GM12878 (cell line): Measurements from ENCODE around the gene ZNF816. TPM values are rescaled to one million over a fixed set of nuclear protein-coding genes. Genes with fewer than 3 reads are reported as not detected.
A peak's percentile ranks its signal among the peaks of the same experiment; 100 is the strongest.

Experiments used
- ATF7 ChIP-seq: fragments of 450-650 bp; IDR thresholded peaks from 2 replicates; pipeline ENCODE4 v1.6.1; 2016; ENCODE audit warnings: low read depth, mild to moderate bottlenecking
- BCL3 ChIP-seq: IDR thresholded peaks from 2 replicates; pipeline ENCODE4 v1.6.1; 2011; ENCODE audit warnings: borderline replicate concordance, low read depth, mild to moderate bottlenecking, moderate library complexity, low read length; ENCODE audit not compliant: insufficient read depth, poor library complexity, severe bottlenecking
- CHD1 ChIP-seq: IDR thresholded peaks from 2 replicates; pipeline ENCODE4 v1.6.1; 2012; ENCODE audit warnings: low read depth, low read length, improper control_type of control experiment
- CREM ChIP-seq: IDR thresholded peaks from 2 replicates; pipeline ENCODE4 v1.6.1; 2014; ENCODE audit warnings: antibody characterized with exemption, low read depth
- FOXM1 ChIP-seq: IDR thresholded peaks from 2 replicates; pipeline ENCODE4 v1.6.1; 2012; ENCODE audit warnings: low read depth, mild to moderate bottlenecking, inconsistent platforms, low read length, moderate library complexity
- HCFC1 ChIP-seq: fragments of 150-350 bp; IDR thresholded peaks from 2 replicates; pipeline ENCODE4 v1.6.1; 2014; ENCODE audit warnings: low read length
- JUNB ChIP-seq: IDR thresholded peaks from 2 replicates; pipeline ENCODE4 v1.6.1; 2016; ENCODE audit warnings: antibody characterized with exemption, mild to moderate bottlenecking
- KLF5 ChIP-seq: fragments of 450-650 bp; IDR thresholded peaks from 2 replicates; pipeline ENCODE4 v1.6.1; 2014; ENCODE audit warnings: mild to moderate bottlenecking; ENCODE audit not compliant: partially characterized antibody
- LARP7 ChIP-seq: fragments of 450-650 bp; IDR thresholded peaks from 2 replicates; pipeline ENCODE4 v1.6.1; 2017; ENCODE audit warnings: mild to moderate bottlenecking
- MAX ChIP-seq: IDR thresholded peaks from 2 replicates; pipeline ENCODE4 v1.6.1; 2012; ENCODE audit warnings: low read depth, low read length, improper control_type of control experiment
- MLLT1 ChIP-seq: fragments of 450-650 bp; IDR thresholded peaks from 2 replicates; pipeline ENCODE4 v1.6.1; 2016; ENCODE audit warnings: mild to moderate bottlenecking
- NFYA ChIP-seq: IDR thresholded peaks from 2 replicates; pipeline ENCODE4 v1.6.1; 2011; ENCODE audit warnings: low read depth, mild to moderate bottlenecking, low read length, improper control_type of control experiment, borderline replicate concordance
- NR2C1 ChIP-seq: fragments of 450-650 bp; IDR thresholded peaks from 2 replicates; pipeline ENCODE4 v1.6.1; 2017; ENCODE audit warnings: antibody characterized with exemption, mild to moderate bottlenecking, moderate library complexity
- NRF1 ChIP-seq: conservative IDR thresholded peaks from 2 replicates; pipeline ENCODE4 v1.6.1; 2011; ENCODE audit warnings: mild to moderate bottlenecking, low read depth, low read length, improper control_type of control experiment
- RCOR1 ChIP-seq: conservative IDR thresholded peaks from 2 replicates; pipeline ENCODE4 v1.6.1; 2012; ENCODE audit warnings: low read depth, low read length, improper control_type of control experiment
- REST ChIP-seq: IDR thresholded peaks from 2 replicates; pipeline ENCODE4 v1.6.1; 2012; ENCODE audit warnings: mild to moderate bottlenecking, low read depth, low read length
- SMAD5 ChIP-seq: IDR thresholded peaks from 2 replicates; pipeline ENCODE4 v1.6.1; 2016; ENCODE audit warnings: antibody characterized with exemption, low read depth
- SREBF2 ChIP-seq: IDR thresholded peaks from 2 replicates; pipeline ENCODE4 v1.6.1; 2012; ENCODE audit warnings: mild to moderate bottlenecking, low read length
- SUPT20H ChIP-seq: IDR thresholded peaks from 2 replicates; pipeline ENCODE4 v1.6.1; 2011; ENCODE audit warnings: low read depth, mild to moderate bottlenecking, low read length, moderate library complexity, borderline replicate concordance; ENCODE audit not compliant: control insufficient read depth
- SUZ12 ChIP-seq: fragments of 200-600 bp; sonication (generic); IDR thresholded peaks from one replicate; pipeline ENCODE4 v1.6.1; 2018; ENCODE audit warnings: antibody characterized with exemption, mild to moderate bottlenecking; ENCODE audit not compliant: unreplicated experiment
- ZBTB33 ChIP-seq: fragments of 450-650 bp; IDR thresholded peaks from 2 replicates; pipeline ENCODE4 v1.6.1; 2017; ENCODE audit warnings: mild to moderate bottlenecking
- polyA plus RNA-seq, 11 experiments: library from polyadenylated mRNA; depleted of rRNA in 4 of 11; unstranded in 6 of 11; stranded (reverse) in 5 of 11; fragments of >200 nt; fragmentation: Nextera tagmentation in 4 of 11; fragmentation: Illumina TruSeq in 1 of 11; extraction: Ambion mirVana in 4 of 11; extraction: Trizol in 1 of 11; gene quantifications; 1 replicate in 1 of 11; 2 replicates in 10 of 11; pipeline versions ENCODE4 v1.2.1 to v1.2.3, GENCODE V29; 2011 to 2016; ENCODE audit warnings: inconsistent platforms in 2 of 11, missing spikeins in 2 of 11, low read depth in 1 of 11
- total RNA-seq, 4 experiments: library from RNA; depleted of rRNA in 3 of 4; stranded (reverse); fragments of >200 nt in 3 of 4; fragmentation: Illumina TruSeq in 1 of 4; extraction: Trizol in 1 of 4; gene quantifications; 2 replicates each; pipeline versions ENCODE4 v1.2.1 to v1.2.3, GENCODE V29; 2013 to 2021

Gene ZNF816
- total and polyA plus RNA-seq, 10 of the 15 experiments (the other 5 are each of a cell fraction or from before 2014, with no cell fraction given): 4.0 to 15.6 (median 7.5) TPM

- TF ChIP-seq ZBTB33 (no peak), NFYA (no peak), NRF1 (no peak), NR2C1 (no peak), SUPT20H (no peak), RCOR1 (no peak), KLF5 (no peak), LARP7 (no peak), CHD1 (no peak), MAX (no peak), HCFC1 (no peak), MLLT1 (no peak), JUNB (peak; percentile 61; the same call in 1 of the 2 replicates), BCL3 (no peak), CREM (peak; percentile 51; the same call in 1 of the 2 replicates), FOXM1 (0 out of 2 replicates have a peak, but pooled peaks have one; percentile 47), ATF7 (0 out of 2 replicates have a peak, but pooled peaks have one; percentile 27), SREBF2 (no peak), REST (no peak), SMAD5 (no peak), SUZ12 (no peak)
Observed at GRCh38 chr19:52936151-52936953, 26.3 kb downstream of the ZNF816 start (continued).
